ENCODE measurements around the gene TMEM91.

Gene TMEM91

DNA sequence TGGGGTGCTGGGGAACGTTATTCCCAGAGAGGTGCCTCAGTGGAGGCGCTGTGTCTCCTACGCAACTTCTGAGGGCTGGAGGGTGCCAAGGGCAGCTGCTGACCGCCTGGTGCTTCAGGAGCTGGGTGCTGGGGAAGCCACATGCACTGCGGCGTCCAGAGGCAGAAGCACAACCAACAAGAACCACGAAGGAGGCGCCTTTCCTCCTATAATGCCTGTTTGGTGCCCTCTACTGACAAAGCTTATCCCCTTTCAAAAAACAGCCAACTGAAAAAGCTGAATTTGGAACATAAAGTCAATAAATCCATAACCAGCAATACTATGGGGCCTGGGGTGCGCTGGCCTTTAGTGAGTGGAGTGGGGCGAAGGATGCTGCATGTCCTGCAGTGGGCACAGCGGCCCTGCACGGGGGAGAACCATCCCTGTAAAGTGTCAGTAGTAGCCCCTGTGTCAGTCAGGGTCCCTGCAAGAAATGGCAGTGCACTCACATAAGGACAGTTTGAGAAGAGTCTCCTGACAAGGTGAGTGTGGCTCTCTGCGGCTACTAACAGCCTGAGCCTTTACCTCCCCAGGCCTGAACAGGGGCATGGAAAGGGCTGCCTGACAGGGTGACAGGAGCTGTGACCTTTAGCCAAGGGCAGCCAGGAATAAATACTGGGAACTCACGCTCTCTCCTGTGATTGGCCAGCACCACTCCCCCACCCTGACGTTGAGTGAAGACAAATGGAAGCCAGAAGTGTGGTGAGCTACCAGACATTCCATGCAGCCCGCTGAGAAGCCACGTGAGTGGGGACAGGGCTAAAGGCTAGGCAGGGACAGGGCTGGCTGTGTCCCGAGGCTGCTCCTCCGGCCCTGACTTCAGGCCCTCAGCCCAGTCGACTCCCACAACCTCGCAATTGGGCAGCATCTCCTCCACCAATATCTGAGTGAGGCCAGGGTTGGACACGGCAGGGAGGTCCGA lies 55.4 kb downstream of the TMEM91 start:
- no peak overlapping the region for H3K4me3 ChIP-seq (ENCODE audit: low read depth, low read length)
- TF ChIP-seq CTCF (IDR thresholded peaks at IDR 0.05; ENCODE audit: borderline replicate concordance, insufficient read depth, low read depth, low read length) = no peak

- TF ChIP-seq CTCF (IDR thresholded peaks at IDR 0.05; ENCODE audit: borderline replicate concordance, insufficient read depth, low read depth, low read length) = no peak
- no peak overlapping the region for H3K4me3 ChIP-seq (ENCODE audit: low read depth, low read length)
Measured at GRCh38 chr19:41433171-41433570, 56.8 kb downstream of the TMEM91 start.

Data from GM12875 (cell line).